Breast epithelium (tissue), 3 donors: ENCODE results near the gene IQCN.

Source experiments
- POLR2A ChIP-seq: fragments of 450-650 bp; IDR thresholded peaks from one replicate; pipeline ENCODE4 v1.6.1; 2016; ENCODE audit warnings: antibody characterized with exemption, mild to moderate bottlenecking, moderate library complexity
- TF ChIP-seq, protein P1 (sequence below), 3 donors: fragments of 450-650 bp; IDR thresholded peaks; one replicate each; pipeline ENCODE4 v1.5.1; 2016 to 2017; ENCODE audit warnings: antibody characterized with exemption in 3 of 3, mild to moderate bottlenecking in 3 of 3, moderate library complexity in 3 of 3

DNA sequence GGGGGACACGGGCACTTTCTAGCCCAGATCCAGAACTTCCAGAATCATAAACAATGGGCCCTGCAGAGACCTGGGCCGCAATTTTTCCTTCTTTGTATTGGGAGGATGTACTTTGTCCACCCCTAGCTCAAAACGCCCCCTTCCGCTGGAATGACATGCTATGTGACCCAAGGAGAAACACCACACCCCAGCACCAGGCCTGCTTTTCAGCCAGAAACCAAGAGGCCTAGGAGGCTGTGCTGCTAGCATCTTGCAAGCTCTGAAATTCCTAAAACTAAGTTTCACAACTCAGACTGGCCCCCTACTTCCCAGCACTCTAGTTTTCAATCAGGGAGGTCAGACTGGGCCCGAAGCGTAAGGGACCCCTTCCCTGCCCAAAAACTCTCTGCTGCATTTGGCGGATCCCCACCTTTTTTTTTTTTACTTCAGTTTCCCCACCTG, 48.1 kb upstream of the IQCN start:
- no peak for TF ChIP-seq POLR2A
- TF ChIP-seq, protein P1, sequence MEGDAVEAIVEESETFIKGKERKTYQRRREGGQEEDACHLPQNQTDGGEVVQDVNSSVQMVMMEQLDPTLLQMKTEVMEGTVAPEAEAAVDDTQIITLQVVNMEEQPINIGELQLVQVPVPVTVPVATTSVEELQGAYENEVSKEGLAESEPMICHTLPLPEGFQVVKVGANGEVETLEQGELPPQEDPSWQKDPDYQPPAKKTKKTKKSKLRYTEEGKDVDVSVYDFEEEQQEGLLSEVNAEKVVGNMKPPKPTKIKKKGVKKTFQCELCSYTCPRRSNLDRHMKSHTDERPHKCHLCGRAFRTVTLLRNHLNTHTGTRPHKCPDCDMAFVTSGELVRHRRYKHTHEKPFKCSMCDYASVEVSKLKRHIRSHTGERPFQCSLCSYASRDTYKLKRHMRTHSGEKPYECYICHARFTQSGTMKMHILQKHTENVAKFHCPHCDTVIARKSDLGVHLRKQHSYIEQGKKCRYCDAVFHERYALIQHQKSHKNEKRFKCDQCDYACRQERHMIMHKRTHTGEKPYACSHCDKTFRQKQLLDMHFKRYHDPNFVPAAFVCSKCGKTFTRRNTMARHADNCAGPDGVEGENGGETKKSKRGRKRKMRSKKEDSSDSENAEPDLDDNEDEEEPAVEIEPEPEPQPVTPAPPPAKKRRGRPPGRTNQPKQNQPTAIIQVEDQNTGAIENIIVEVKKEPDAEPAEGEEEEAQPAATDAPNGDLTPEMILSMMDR (IDR thresholded peaks at IDR 0.05) = no peak
